Spleen (tissue), 7 donors: ENCODE measurements around the gene KIZ.

Experiments used
- CTCF ChIP-seq, 11 experiments: fragments of 200-600 bp in 7 of 11; fragments of 450-650 bp in 4 of 11; sonication (generic) in 4 of 11; IDR thresholded peaks in 8 of 11; conservative IDR thresholded peaks in 3 of 11; 1 replicate in 7 of 11; 2 replicates in 4 of 11; pipeline versions ENCODE4 v1.4.0 to v1.8.0; 2016 to 2021; ENCODE audit warnings: antibody characterized with exemption in 11 of 11, inconsistent platforms in 4 of 11, mild to moderate bottlenecking in 1 of 11
- POLR2A ChIP-seq, 3 donors: fragments of 450-650 bp; IDR thresholded peaks; one replicate each; pipeline ENCODE4 v1.5.1; 2017; ENCODE audit warnings: antibody characterized with exemption in 3 of 3, mild to moderate bottlenecking in 1 of 3
- POLR2AphosphoS5 ChIP-seq, 3 donors: sonication (generic); formaldehyde crosslinking; IDR thresholded peaks; one replicate each; pipeline ENCODE4 v1.5.1; 2017; ENCODE audit warnings: antibody characterized with exemption in 3 of 3
- donor health status: DM: no; HTN: no; CAD: no; lungs with moderate emphysema.
- donor health status: DM: no; HTN: no; CAD: no.
- donor health status: DM: no; HTN: no; CAD: no.

GRCh38 chr20:21183722-21184121 lies 57.8 kb downstream of the KIZ start:
- TF ChIP-seq CTCF (IDR thresholded peaks at IDR 0.05 in 8 of 11, conservative IDR thresholded peaks at IDR 0.05 in 3 of 11) (no peak), POLR2A (IDR thresholded peaks at IDR 0.05) (no peak), POLR2AphosphoS5 (IDR thresholded peaks at IDR 0.05) (no peak)
